Trophoblast cell (in vitro differentiated cells and primary cell): ENCODE measurements around the gene TMLHE.
"Not testable (repeated sequence)": the region's sequence is repeated elsewhere in the genome, so short reads cannot be mapped to it uniquely, and the experiment has no call there.

Source experiments
- DNase-seq, 2 donors: peaks; one replicate each; pipeline ENCODE4 v3.0.0-alpha.2; 2016
- H2AFZ ChIP-seq: 2 replicates; pipeline ENCODE4 v1.6.1; 2013; ENCODE audit warnings: low read length, moderate library complexity, mild to moderate bottlenecking; ENCODE audit not compliant: insufficient read depth, poor library complexity
- H2AK5ac ChIP-seq: 2 replicates; pipeline ENCODE4 v1.6.1; 2013; ENCODE audit warnings: mild to moderate bottlenecking, low read length
- H2BK120ac ChIP-seq: 2 replicates; pipeline ENCODE4 v1.6.1; 2013; ENCODE audit warnings: low read length, mild to moderate bottlenecking, moderate library complexity; ENCODE audit not compliant: insufficient read depth, poor library complexity
- H2BK12ac ChIP-seq: 2 replicates; pipeline ENCODE4 v1.6.1; 2013; ENCODE audit warnings: mild to moderate bottlenecking, low read length, moderate library complexity
- H2BK5ac ChIP-seq: 2 replicates; pipeline ENCODE4 v1.6.1; 2013; ENCODE audit warnings: low read length, low read depth, moderate library complexity, mild to moderate bottlenecking; ENCODE audit not compliant: poor library complexity
- H3K14ac ChIP-seq: 2 replicates; pipeline ENCODE4 v1.6.1; 2013; ENCODE audit warnings: mild to moderate bottlenecking, low read length
- H3K18ac ChIP-seq: 2 replicates; pipeline ENCODE4 v1.6.1; 2013; ENCODE audit warnings: mild to moderate bottlenecking, low read length
- H3K23ac ChIP-seq: 2 replicates; pipeline ENCODE4 v1.6.1; 2013; ENCODE audit warnings: low read length
- H3K27ac ChIP-seq: 2 replicates; pipeline ENCODE4 v1.5.1; 2013; ENCODE audit warnings: low read depth, mild to moderate bottlenecking, inconsistent platforms, low read length, moderate library complexity
- H3K27me3 ChIP-seq: 2 replicates; pipeline ENCODE4 v1.6.1; 2013; ENCODE audit warnings: inconsistent platforms, mild to moderate bottlenecking, low read length, moderate library complexity; ENCODE audit not compliant: insufficient read depth
- H3K36me3 ChIP-seq, 2 experiments: 1 replicate in 1 of 2; 2 replicates in 1 of 2; pipeline ENCODE4 v1.6.1; 2013; ENCODE audit warnings: low read length in 2 of 2, mild to moderate bottlenecking in 2 of 2, moderate library complexity in 1 of 2; ENCODE audit not compliant: insufficient read depth in 2 of 2, control insufficient read depth in 1 of 2
- H3K4ac ChIP-seq: 2 replicates; pipeline ENCODE4 v1.6.1; 2013; ENCODE audit warnings: low read depth, mild to moderate bottlenecking, low read length, moderate library complexity
- H3K4me1 ChIP-seq, 2 experiments: 1 replicate in 1 of 2; 2 replicates in 1 of 2; pipeline ENCODE4 v1.6.1; 2013; ENCODE audit warnings: low read length in 2 of 2, mild to moderate bottlenecking in 2 of 2, moderate library complexity in 1 of 2; ENCODE audit not compliant: insufficient read depth in 2 of 2, control insufficient read depth in 1 of 2
- H3K4me2 ChIP-seq: 2 replicates; pipeline ENCODE4 v1.6.1; 2013; ENCODE audit warnings: inconsistent platforms, mild to moderate bottlenecking, low read length, moderate library complexity
- H3K4me3 ChIP-seq: 2 replicates; pipeline ENCODE4 v1.5.1; 2013; ENCODE audit warnings: mild to moderate bottlenecking, low read depth, low read length, inconsistent platforms
- H3K79me1 ChIP-seq: one replicate; pipeline ENCODE4 v1.6.1; 2013; ENCODE audit warnings: low read length
- H3K79me2 ChIP-seq: 2 replicates; pipeline ENCODE4 v1.6.1; 2013; ENCODE audit warnings: low read length, mild to moderate bottlenecking; ENCODE audit not compliant: control insufficient read depth, insufficient read depth, poor library complexity
- H3K9ac ChIP-seq: 2 replicates; pipeline ENCODE4 v1.6.1; 2013; ENCODE audit warnings: mild to moderate bottlenecking, low read length
- H3K9me3 ChIP-seq: 2 replicates; pipeline ENCODE4 v1.6.1; 2013; ENCODE audit warnings: low read depth, mild to moderate bottlenecking, control low read depth, inconsistent platforms, low read length; ENCODE audit not compliant: insufficient read depth
- H4K12ac ChIP-seq: 2 replicates; pipeline ENCODE4 v1.6.1; 2013; ENCODE audit warnings: low read depth, mild to moderate bottlenecking, low read length, moderate library complexity
- H4K8ac ChIP-seq: 2 replicates; pipeline ENCODE4 v1.6.1; 2013; ENCODE audit warnings: low read depth, mild to moderate bottlenecking, low read length, moderate library complexity
- H4K91ac ChIP-seq: one replicate; pipeline ENCODE4 v1.6.1; 2013; ENCODE audit warnings: low read depth, mild to moderate bottlenecking, low read length, moderate library complexity
- WGBS: extraction: QIAGEN DNeasy Blood & Tissue Kit; methylation state at CpG from one replicate; pipeline ENCODE4 v1.1.7; 2013; ENCODE audit warnings: missing lambda C conversion rate; ENCODE audit not compliant: insufficient read length, insufficient coverage; ENCODE audit errors: extremely low coverage; 5-methylcytosine and 5-hydroxymethylcytosine counted together

The TMLHE gene

DNA sequence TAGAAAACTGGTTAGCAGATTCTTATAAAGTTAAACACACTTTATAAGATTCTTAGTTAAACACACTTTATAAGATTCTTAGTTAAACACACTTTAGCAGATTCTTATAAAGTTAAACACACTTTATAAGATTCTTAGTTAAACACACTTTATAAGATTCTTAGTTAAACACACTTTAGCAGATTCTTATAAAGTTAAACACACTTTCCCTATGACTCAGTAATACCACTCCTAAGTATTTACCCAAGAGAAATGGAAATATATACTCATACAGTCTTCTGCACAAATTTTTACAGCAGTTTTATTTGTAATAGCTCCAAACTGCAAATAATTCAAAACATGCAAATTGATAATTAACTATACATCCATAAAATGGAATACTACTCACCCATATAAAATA lies 7.4 kb upstream of the TMLHE start:
- H4K12ac ChIP-seq, DNase-seq, H3K23ac ChIP-seq, H3K36me3 ChIP-seq, H3K79me1 ChIP-seq, H2AFZ ChIP-seq, H4K8ac ChIP-seq, H2BK5ac ChIP-seq, H3K79me2 ChIP-seq, H2BK12ac ChIP-seq, H3K4ac ChIP-seq, H3K9me3 ChIP-seq, H2BK120ac ChIP-seq, H3K4me2 ChIP-seq, H3K27ac ChIP-seq, H3K4me1 ChIP-seq, H3K9ac ChIP-seq, H3K27me3 ChIP-seq, H3K18ac ChIP-seq, H3K4me3 ChIP-seq, H3K14ac ChIP-seq, H2AK5ac ChIP-seq, H4K91ac ChIP-seq: not testable (repeated sequence)

DNA sequence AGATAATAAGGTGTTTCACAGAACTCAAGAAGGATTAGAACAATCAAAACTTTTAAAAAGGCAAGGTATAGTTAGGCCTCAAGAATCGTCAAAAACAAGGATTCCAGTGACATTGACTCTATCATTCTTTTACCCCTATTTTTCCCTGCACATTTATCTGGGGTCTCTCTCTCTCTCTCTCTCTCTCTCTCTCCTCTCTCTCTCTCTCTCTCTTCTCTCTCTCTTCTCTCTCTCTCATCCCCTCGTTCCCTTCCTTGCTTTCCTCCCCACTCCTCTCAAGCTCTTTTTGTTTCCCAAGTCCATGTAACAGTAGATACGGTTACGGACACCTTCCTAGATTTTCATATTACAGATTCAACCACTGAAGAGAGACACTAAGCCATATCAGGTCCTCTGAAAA lies 3.2 kb upstream of the TMLHE start:
- Histone ChIP-seq H2BK120ac (no peak overlapping the region), H2BK12ac (no peak overlapping the region), H3K27ac (no peak overlapping the region), H3K4me2 (no peak overlapping the region), H3K23ac (no peak overlapping the region), H3K9me3 (no peaks in the 10 kb centered on the region), H3K27me3 (no peaks in the 10 kb centered on the region), H3K4me3 (no peak overlapping the region), H2BK5ac (no peak overlapping the region), H3K79me1 (peaks cover 6% of the 10 kb centered on the region), H3K9ac (no peak overlapping the region), H2AK5ac (no peak overlapping the region), H4K91ac (no peak overlapping the region), H2AFZ (no peak overlapping the region), H3K18ac (no peak overlapping the region), H3K36me3 (peaks cover 0 to 2% of the 10 kb centered on the region in 2 experiments), H3K4me1 (no peaks in the 10 kb centered on the region), H4K12ac (no peak overlapping the region), H4K8ac (no peak overlapping the region), H3K79me2 (peaks cover 4% of the 10 kb centered on the region), H3K4ac (no peak overlapping the region), H3K14ac (no peak overlapping the region)
- 100% methylated on average over 1 of the region's 4 CpGs for WGBS
- DNase-seq, result no peak

GRCh38 chrX:155613927-155614559 lies 1.3 kb upstream of the TMLHE start:
- Histone ChIP-seq H2BK12ac (no peak overlapping the region), H4K8ac (no peak overlapping the region), H4K91ac (no peak overlapping the region), H3K4me1 (no peaks in the 10 kb centered on the region), H3K27ac (no peak overlapping the region), H3K4me2 (no peak overlapping the region), H3K4me3 (no peak overlapping the region), H2AFZ (no peak overlapping the region), H3K79me1 (peaks cover 6% of the 10 kb centered on the region), H2AK5ac (no peak overlapping the region), H3K27me3 (no peaks in the 10 kb centered on the region), H2BK5ac (no peak overlapping the region), H3K79me2 (peaks cover 4% of the 10 kb centered on the region), H3K9me3 (no peaks in the 10 kb centered on the region), H2BK120ac (no peak overlapping the region), H3K4ac (no peak overlapping the region), H4K12ac (no peak overlapping the region), H3K9ac (no peak overlapping the region), H3K36me3 (peaks cover 0 to 2% of the 10 kb centered on the region in 2 experiments), H3K18ac (no peak overlapping the region), H3K14ac (no peak overlapping the region), H3K23ac (no peak overlapping the region)
- no peak for DNase-seq

DNA sequence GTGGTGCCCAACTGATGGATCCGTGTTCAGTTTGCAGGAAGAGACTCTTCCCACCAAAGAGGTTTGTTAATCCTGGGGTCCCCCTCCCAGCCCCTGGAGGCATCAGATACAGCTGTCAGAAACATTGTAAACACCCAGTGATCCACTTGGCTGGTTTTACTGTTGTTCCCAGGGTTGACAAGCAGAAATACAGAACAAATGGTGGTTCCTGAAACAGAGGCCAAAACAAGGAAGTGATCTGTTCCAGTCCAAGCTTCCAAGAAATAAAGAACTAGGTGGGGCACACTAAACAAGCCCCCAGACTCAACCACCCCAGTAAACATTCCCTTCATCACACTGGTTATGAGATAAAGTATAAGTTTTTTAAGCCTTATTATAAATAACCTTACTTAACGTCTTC lies 1.4 kb downstream of the TMLHE start:
- H3K9me3 ChIP-seq, result no peaks in the 10 kb centered on the region
- H3K27me3 ChIP-seq, result no peaks in the 10 kb centered on the region
- H4K91ac ChIP-seq, result no peak overlapping the region
- no peak overlapping the region for H3K18ac ChIP-seq
- no peak for DNase-seq
- H3K4ac ChIP-seq, result no peak overlapping the region
- H3K79me1 ChIP-seq, result peaks cover 6% of the 10 kb centered on the region
- no peak overlapping the region for H3K27ac ChIP-seq
- no peak overlapping the region for H2AFZ ChIP-seq
- H3K4me1 ChIP-seq, result no peaks in the 10 kb centered on the region
- H3K23ac ChIP-seq, result no peak overlapping the region
- H4K8ac ChIP-seq, result no peak overlapping the region
- H3K9ac ChIP-seq, result no peak overlapping the region
- H2BK120ac ChIP-seq, result no peak overlapping the region
- no peak overlapping the region for H3K4me2 ChIP-seq
- WGBS, result no CpG with 5 or more reads among the region's 2 CpGs
- H2BK5ac ChIP-seq, result no peak overlapping the region
- no peak overlapping the region for H2BK12ac ChIP-seq
- H3K79me2 ChIP-seq, result peaks cover 4% of the 10 kb centered on the region
- H4K12ac ChIP-seq, result no peak overlapping the region
- H3K36me3 ChIP-seq, result peaks cover 0 to 2% of the 10 kb centered on the region in 2 experiments
- H3K4me3 ChIP-seq, result no peak overlapping the region
- H2AK5ac ChIP-seq, result no peak overlapping the region
- no peak overlapping the region for H3K14ac ChIP-seq
